MCF 10A (cell line): ENCODE results near the gene RETN. TPM values are rescaled to one million over a fixed set of nuclear protein-coding genes. Genes with fewer than 3 reads are reported as not detected.
A peak's percentile ranks its signal among the peaks of the same experiment; 100 is the strongest.

Experiments
- BruUV-seq: library from RNA; stranded (reverse); fragments of 400-500 nt; replicated peaks from 2 replicates; lab custom pipeline; 2021; lab: Mats Ljungman, UMichigan
- CTCF ChIA-PET: fragments of 300-600 bp; sonication (Branson Sonifier 250); formaldehyde crosslinking; extraction: SDS; loops from one replicate; lab custom pipeline; 2021; ENCODE audit warnings: antibody characterized with exemption, inconsistent platforms; lab: Yijun Ruan, JAX
- POLR2A ChIA-PET: fragments of 300-600, 350-650 bp; sonication (Branson Sonifier 250); formaldehyde crosslinking; extraction: SDS; loops from one replicate; lab custom pipeline; 2020; ENCODE audit warnings: antibody characterized with exemption, inconsistent platforms; lab: Yijun Ruan, JAX
- DNase-seq: peaks from one replicate; pipeline ENCODE4 v3.0.0-alpha.2; 2018; ENCODE audit not compliant: unreplicated experiment
- H3K27ac Mint-ChIP-seq: one replicate; pipeline ENCODE4 v1.8.0; 2022; ENCODE audit warnings: mild to moderate bottlenecking, low read depth, mixed read lengths; ENCODE audit not compliant: unreplicated experiment
- H3K27me3 Mint-ChIP-seq: one replicate; pipeline ENCODE4 v1.8.0; 2022; ENCODE audit warnings: mixed read lengths; ENCODE audit not compliant: insufficient read depth, unreplicated experiment
- H3K36me3 Mint-ChIP-seq: one replicate; pipeline ENCODE4 v1.8.0; 2022; ENCODE audit warnings: mild to moderate bottlenecking, moderate library complexity, mixed read lengths; ENCODE audit not compliant: insufficient read depth, unreplicated experiment
- H3K4me1 Mint-ChIP-seq: one replicate; pipeline ENCODE4 v1.8.0; 2022; ENCODE audit warnings: mixed read lengths; ENCODE audit not compliant: insufficient read depth, unreplicated experiment
- H3K4me3 Mint-ChIP-seq: one replicate; pipeline ENCODE4 v1.8.0; 2022; ENCODE audit warnings: mild to moderate bottlenecking, moderate library complexity, mixed read lengths; ENCODE audit not compliant: unreplicated experiment
- H3K9me3 Mint-ChIP-seq: one replicate; pipeline ENCODE4 v1.8.0; 2022; ENCODE audit warnings: mixed read lengths; ENCODE audit not compliant: unreplicated experiment
- CTCF ChIP-seq: fragments of 200-600 bp; IDR thresholded peaks from one replicate; pipeline ENCODE4 v1.8.0; 2022; ENCODE audit warnings: antibody characterized with exemption, mild to moderate bottlenecking; ENCODE audit not compliant: unreplicated experiment
- intact Hi-C: fragments of 100-400 bp; cut with micrococcal nuclease; formaldehyde crosslinking; loops from 2 replicates; pipeline ENCODE4 v1.14.1; 2022
- total RNA-seq: library from RNA; stranded (reverse); gene quantifications from 2 replicates; pipeline ENCODE4 v1.2.3, GENCODE V29; 2022

The RETN gene
- total RNA-seq, 1 experiment from 2014 or later: not detected

GRCh38 chr19:7644550-7644877 lies 24.3 kb upstream of the RETN start:
- Mint-ChIP-seq H3K27me3 (no peaks in the 10 kb centered on the region), H3K4me3 (no peak overlapping the region), H3K4me1 (peaks cover 5% of the 10 kb centered on the region), H3K36me3 (peaks cover 20% of the 10 kb centered on the region), H3K27ac (no peak overlapping the region), H3K9me3 (no peaks in the 10 kb centered on the region)
- no TSS peak for BruUV-seq
- ChIA-PET CTCF (interaction anchor here (0.7 kb wide), 1 partner anchor 10 kb away, joined by 3 read pairs; no protein-coding TSS in a partner anchor), POLR2A (interaction anchor here (1.1 kb wide), 1 partner anchor 24 kb away, joined by 3 read pairs; the partner anchor contains the start of gene RETN)
- DNase-seq: no peak
- TF ChIP-seq CTCF: no peak
- intact Hi-C loops: no loop called here

GRCh38 chr19:7645163-7645562 lies 23.7 kb upstream of the RETN start:
- H3K27ac Mint-ChIP-seq: no peak overlapping the region
- H3K9me3 Mint-ChIP-seq: no peaks in the 10 kb centered on the region
- intact Hi-C loops: no loop called here
- H3K36me3 Mint-ChIP-seq: peaks cover 20% of the 10 kb centered on the region
- no peak for DNase-seq
- no TSS peak for BruUV-seq
- no peak for TF ChIP-seq CTCF
- CTCF ChIA-PET: interaction anchor here (0.7 kb wide), 1 partner anchor 10 kb away, joined by 3 read pairs; no protein-coding TSS in a partner anchor
- POLR2A ChIA-PET: interaction anchor here (1.1 kb wide), 1 partner anchor 23 kb away, joined by 3 read pairs; the partner anchor contains the start of gene RETN
- peaks cover under 1% of the 10 kb centered on the region for H3K4me1 Mint-ChIP-seq
- no peaks in the 10 kb centered on the region for H3K27me3 Mint-ChIP-seq
- H3K4me3 Mint-ChIP-seq: no peak overlapping the region

GRCh38 chr19:7645656-7646425 lies 23.0 kb upstream of the RETN start:
- Mint-ChIP-seq H3K36me3 (peaks cover 20% of the 10 kb centered on the region), H3K4me3 (no peak overlapping the region), H3K9me3 (no peaks in the 10 kb centered on the region), H3K4me1 (no peaks in the 10 kb centered on the region), H3K27ac (peak overlapping the region; percentile 37), H3K27me3 (no peaks in the 10 kb centered on the region)
- intact Hi-C loops: no loop called here
- ChIA-PET CTCF (no interaction called here), POLR2A (no interaction called here)
- no TSS peak for BruUV-seq
- DNase-seq: no peak
- no peak for TF ChIP-seq CTCF

- DNase-seq: no peak
- H3K9me3 Mint-ChIP-seq: no peaks in the 10 kb centered on the region
- H3K27ac Mint-ChIP-seq: peak overlapping the region; percentile 37
- POLR2A ChIA-PET: no interaction called here
- CTCF ChIA-PET: no interaction called here
- TF ChIP-seq CTCF: no peak
- no peaks in the 10 kb centered on the region for H3K27me3 Mint-ChIP-seq
- no TSS peak for BruUV-seq
- intact Hi-C loops: no loop called here
- no peak overlapping the region for H3K4me3 Mint-ChIP-seq
- no peaks in the 10 kb centered on the region for H3K4me1 Mint-ChIP-seq
- peaks cover 20% of the 10 kb centered on the region for H3K36me3 Mint-ChIP-seq
Measured at GRCh38 chr19:7646426-7646700, 22.5 kb upstream of the RETN start.
